Panc1 (cell line): ENCODE measurements around the gene ECT2.

Source experiments
- CTCF ChIP-seq: fragments of 450-650 bp; IDR thresholded peaks from 2 replicates; pipeline ENCODE4 v1.5.1; 2017; ENCODE audit warnings: mild to moderate bottlenecking
- POLR2AphosphoS5 ChIP-seq: IDR thresholded peaks from 2 replicates; pipeline ENCODE4 v1.6.1; 2012; ENCODE audit warnings: mild to moderate bottlenecking, low read depth, low read length, moderate library complexity
- TCF7L2 ChIP-seq: IDR thresholded peaks from 2 replicates; pipeline ENCODE4 v1.6.1; 2011; ENCODE audit warnings: mild to moderate bottlenecking, low read depth, low read length, inconsistent platforms
- TF ChIP-seq, protein P1 (sequence below), 2 experiments: IDR thresholded peaks; 2 replicates each; pipeline ENCODE4 v1.6.1; 2011 to 2012; ENCODE audit warnings: low read depth in 2 of 2, control low read depth in 1 of 2, low read length in 1 of 2, mild to moderate bottlenecking in 1 of 2, moderate library complexity in 1 of 2; ENCODE audit not compliant: insufficient read depth in 1 of 2

- TF ChIP-seq CTCF (no peak), TCF7L2 (no peak), POLR2AphosphoS5 (no peak)
- TF ChIP-seq, protein P1, sequence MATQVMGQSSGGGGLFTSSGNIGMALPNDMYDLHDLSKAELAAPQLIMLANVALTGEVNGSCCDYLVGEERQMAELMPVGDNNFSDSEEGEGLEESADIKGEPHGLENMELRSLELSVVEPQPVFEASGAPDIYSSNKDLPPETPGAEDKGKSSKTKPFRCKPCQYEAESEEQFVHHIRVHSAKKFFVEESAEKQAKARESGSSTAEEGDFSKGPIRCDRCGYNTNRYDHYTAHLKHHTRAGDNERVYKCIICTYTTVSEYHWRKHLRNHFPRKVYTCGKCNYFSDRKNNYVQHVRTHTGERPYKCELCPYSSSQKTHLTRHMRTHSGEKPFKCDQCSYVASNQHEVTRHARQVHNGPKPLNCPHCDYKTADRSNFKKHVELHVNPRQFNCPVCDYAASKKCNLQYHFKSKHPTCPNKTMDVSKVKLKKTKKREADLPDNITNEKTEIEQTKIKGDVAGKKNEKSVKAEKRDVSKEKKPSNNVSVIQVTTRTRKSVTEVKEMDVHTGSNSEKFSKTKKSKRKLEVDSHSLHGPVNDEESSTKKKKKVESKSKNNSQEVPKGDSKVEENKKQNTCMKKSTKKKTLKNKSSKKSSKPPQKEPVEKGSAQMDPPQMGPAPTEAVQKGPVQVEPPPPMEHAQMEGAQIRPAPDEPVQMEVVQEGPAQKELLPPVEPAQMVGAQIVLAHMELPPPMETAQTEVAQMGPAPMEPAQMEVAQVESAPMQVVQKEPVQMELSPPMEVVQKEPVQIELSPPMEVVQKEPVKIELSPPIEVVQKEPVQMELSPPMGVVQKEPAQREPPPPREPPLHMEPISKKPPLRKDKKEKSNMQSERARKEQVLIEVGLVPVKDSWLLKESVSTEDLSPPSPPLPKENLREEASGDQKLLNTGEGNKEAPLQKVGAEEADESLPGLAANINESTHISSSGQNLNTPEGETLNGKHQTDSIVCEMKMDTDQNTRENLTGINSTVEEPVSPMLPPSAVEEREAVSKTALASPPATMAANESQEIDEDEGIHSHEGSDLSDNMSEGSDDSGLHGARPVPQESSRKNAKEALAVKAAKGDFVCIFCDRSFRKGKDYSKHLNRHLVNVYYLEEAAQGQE (IDR thresholded peaks at IDR 0.05; ENCODE audit: insufficient read depth in 1 of 2, low read depth in 2 of 2, low read length in 1 of 2), result no peak
These were observed 53.0 kb downstream of the ECT2 start for GRCh38 chr3:172803489-172803888.
